Measurements from ENCODE around the gene PITPNC1. TPM values are rescaled to one million over a fixed set of nuclear protein-coding genes. Genes with fewer than 3 reads are reported as not detected.

PITPNC1 gene
- total RNA-seq, 1 donor from 2014 or later, result 19.3 TPM

DNA sequence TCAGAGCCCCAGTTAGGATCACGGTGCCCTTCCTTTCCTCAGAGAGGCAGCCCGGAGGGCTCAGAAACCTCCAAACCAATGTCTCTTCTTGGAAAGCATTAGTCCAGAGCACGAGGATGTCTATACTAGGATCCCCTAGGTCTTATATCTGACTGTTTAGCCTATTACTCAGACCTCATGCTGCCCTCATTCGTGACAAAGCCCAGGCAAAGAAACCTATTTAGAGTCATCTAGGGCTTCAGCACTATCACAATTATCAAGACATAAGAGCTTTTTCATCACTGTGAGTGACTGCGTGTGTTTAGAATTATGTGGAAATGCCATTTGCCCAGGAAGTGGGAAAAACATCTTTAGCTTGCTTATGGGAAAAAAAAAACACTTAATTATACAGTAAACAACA is 180.8 kb downstream of the PITPNC1 start:
- DNase-seq (no peak), ATAC-seq (ENCODE audit: low read depth) (no peak)
- Mint-ChIP-seq H3K27ac (no peak overlapping the region), H3K9me3 (peaks cover 7% of the 10 kb centered on the region), H3K4me1 (no peaks in the 10 kb centered on the region), H3K36me3 (ENCODE audit: low read depth) (peaks cover 7% of the 10 kb centered on the region), H3K4me3 (no peak overlapping the region), H3K27me3 (no peaks in the 10 kb centered on the region)
- POLR2A ChIA-PET, result interaction anchor here (0.6 kb wide), 1 partner anchor 132 kb away, joined by 3 read pairs; no protein-coding TSS in a partner anchor
- TF ChIP-seq, protein P1, sequence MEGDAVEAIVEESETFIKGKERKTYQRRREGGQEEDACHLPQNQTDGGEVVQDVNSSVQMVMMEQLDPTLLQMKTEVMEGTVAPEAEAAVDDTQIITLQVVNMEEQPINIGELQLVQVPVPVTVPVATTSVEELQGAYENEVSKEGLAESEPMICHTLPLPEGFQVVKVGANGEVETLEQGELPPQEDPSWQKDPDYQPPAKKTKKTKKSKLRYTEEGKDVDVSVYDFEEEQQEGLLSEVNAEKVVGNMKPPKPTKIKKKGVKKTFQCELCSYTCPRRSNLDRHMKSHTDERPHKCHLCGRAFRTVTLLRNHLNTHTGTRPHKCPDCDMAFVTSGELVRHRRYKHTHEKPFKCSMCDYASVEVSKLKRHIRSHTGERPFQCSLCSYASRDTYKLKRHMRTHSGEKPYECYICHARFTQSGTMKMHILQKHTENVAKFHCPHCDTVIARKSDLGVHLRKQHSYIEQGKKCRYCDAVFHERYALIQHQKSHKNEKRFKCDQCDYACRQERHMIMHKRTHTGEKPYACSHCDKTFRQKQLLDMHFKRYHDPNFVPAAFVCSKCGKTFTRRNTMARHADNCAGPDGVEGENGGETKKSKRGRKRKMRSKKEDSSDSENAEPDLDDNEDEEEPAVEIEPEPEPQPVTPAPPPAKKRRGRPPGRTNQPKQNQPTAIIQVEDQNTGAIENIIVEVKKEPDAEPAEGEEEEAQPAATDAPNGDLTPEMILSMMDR (IDR thresholded peaks at IDR 0.05), result no peak
- intact Hi-C loops (cut with micrococcal nuclease), result no loop called here
- CTCF ChIA-PET, result no interaction called here

DNA sequence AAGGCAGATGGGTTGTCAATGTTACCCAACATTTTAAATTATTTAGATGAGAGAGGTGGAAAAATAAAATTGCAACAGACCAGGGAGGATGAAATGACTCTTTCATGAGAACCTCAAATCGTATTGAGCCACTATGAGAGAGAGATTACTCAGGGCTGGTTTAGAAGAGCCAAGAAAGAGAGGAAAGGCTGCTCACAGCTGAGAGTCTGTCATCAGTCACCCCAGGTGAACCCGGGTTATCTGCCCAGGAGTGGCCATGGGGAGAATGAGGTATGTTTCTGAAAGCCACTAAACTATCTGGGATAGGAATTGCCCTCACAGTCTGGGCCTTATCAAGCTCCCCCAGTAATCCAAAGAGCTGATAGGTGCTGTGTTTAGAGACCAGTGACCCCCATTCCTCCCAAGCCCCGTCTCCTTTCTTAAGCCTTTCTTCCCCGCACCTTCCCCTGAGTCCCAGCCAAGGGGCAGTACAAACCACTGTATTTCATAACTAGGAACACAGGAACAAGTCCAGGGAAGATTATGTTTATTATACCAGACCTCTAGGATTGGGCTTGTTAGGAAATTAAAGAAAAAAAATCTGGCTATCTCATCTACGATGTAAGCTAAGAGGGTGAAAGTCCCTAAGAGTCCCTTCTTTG is 181.8 kb downstream of the PITPNC1 start:
- Mint-ChIP-seq H3K27ac (no peak overlapping the region), H3K9me3 (peaks cover 7% of the 10 kb centered on the region), H3K4me3 (no peak overlapping the region), H3K36me3 (ENCODE audit: low read depth) (peaks cover 7% of the 10 kb centered on the region), H3K27me3 (no peaks in the 10 kb centered on the region), H3K4me1 (no peaks in the 10 kb centered on the region)
- TF ChIP-seq, protein P1 (IDR thresholded peaks at IDR 0.05), result no peak
- no peak for ATAC-seq (ENCODE audit: low read depth)
- CTCF ChIA-PET, result interaction anchor here (1.0 to 2.2 kb wide), 4 partner anchors 10 to 129 kb away, joined by 3 to 7 read pairs (median 6); no protein-coding TSS in a partner anchor
- intact Hi-C loops (cut with micrococcal nuclease), result loop anchor here (1.0 kb wide), 2 partner anchors 44 to 130 kb away; no protein-coding TSS in a partner anchor
- no peak for DNase-seq
- POLR2A ChIA-PET, result no interaction called here

DNA sequence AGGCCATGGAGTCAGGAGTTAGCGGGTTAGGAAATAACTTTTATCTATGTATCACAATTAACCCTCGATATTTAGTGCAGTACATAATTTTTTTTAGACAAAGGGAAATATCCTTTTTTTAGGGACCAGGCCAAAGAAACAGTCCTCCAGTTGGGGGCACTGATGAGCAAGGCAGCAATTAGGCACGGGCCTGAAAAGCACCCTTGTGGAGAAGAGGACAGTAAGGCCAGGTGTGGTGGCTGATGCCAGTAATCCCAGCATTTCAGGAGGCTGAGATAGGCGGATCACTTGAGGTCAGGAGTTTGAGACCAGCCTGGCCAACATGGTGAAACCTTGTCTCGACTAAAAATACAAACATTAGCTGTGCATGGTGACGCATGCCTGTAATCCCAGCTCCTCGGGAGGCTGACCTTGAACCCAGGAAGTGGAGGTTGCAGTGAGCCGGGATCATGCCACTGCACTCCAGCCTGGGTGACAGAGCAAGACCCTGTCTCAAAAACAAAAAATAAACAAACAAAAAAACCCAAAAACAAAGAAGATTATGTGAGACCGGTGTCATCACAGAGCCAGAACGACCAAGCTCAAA is 182.4 kb downstream of the PITPNC1 start:
- DNase-seq (no peak), ATAC-seq (ENCODE audit: low read depth) (no peak)
- no peaks in the 10 kb centered on the region for H3K27me3 Mint-ChIP-seq
- peaks cover 7% of the 10 kb centered on the region for H3K9me3 Mint-ChIP-seq
- TF ChIP-seq, protein P1 (IDR thresholded peaks at IDR 0.05), result no peak
- intact Hi-C loops (cut with micrococcal nuclease), result loop anchor here (1.0 kb wide), 2 partner anchors 44 to 130 kb away; no protein-coding TSS in a partner anchor
- POLR2A ChIA-PET, result interaction anchor here (1.1 kb wide), 1 partner anchor 15 kb away, joined by 4 read pairs; no protein-coding TSS in a partner anchor
- no peak overlapping the region for H3K27ac Mint-ChIP-seq
- CTCF ChIA-PET, result interaction anchor here (1.0 to 2.2 kb wide), 6 partner anchors 10 to 130 kb away, joined by 3 to 7 read pairs (median 5); no protein-coding TSS in a partner anchor
- H3K4me3 Mint-ChIP-seq, result no peak overlapping the region
- H3K36me3 Mint-ChIP-seq (ENCODE audit: low read depth), result peaks cover 7% of the 10 kb centered on the region
- H3K4me1 Mint-ChIP-seq, result no peaks in the 10 kb centered on the region

DNA sequence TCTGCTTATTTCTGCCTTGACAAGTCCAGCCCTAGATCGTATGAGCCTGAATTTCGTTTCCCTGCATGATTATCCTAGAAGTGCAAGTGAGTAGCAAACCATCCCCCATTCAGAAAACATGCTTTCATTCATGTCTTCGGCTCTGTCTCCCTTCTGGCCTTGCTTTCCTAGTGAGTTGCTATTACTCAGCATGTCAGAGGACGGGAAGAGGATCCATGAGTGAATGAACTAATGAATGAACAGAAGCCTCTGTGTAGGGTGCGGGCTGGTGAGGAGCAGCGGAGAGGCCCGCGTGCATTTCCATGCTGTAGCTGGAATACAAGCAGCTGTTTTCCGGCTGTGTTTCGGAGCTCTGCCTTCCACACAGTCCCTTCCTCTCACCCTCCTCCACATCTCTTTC is 184.9 kb downstream of the PITPNC1 start:
- Mint-ChIP-seq H3K27me3 (no peaks in the 10 kb centered on the region), H3K9me3 (no peaks in the 10 kb centered on the region), H3K27ac (no peak overlapping the region), H3K4me1 (no peaks in the 10 kb centered on the region), H3K4me3 (no peak overlapping the region), H3K36me3 (ENCODE audit: low read depth) (peaks cover under 1% of the 10 kb centered on the region)
- POLR2A ChIA-PET, result interaction anchor here (0.6 kb wide), 1 partner anchor 18 kb away, joined by 8 read pairs; no protein-coding TSS in a partner anchor
- DNase-seq, result no peak
- CTCF ChIA-PET, result no interaction called here
- intact Hi-C loops (cut with micrococcal nuclease), result no loop called here
- TF ChIP-seq, protein P1 (IDR thresholded peaks at IDR 0.05), result no peak
- no peak for ATAC-seq (ENCODE audit: low read depth)

DNA sequence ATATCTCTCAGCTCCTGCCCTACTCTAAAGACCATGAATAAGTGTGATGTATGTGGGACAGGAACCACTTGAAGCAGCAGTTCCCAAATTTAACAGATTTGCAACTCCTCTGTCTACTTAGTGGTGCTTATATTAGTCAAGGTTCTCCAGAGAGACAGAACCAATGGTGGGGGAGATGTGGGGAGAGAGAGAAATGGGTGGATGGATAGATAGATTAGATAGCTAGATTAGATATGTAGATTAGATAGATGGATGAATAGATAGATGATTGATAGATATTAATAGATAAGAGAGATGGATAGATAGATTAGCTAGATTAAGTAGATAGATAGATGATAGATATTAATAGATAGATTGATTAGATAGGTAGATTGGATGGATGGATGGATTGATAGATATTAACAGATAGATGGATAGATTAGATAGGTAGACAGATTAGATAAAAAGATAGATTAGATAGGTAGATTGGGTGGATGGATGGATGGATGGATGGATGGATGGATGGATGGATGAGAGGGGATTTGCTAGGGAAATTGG is 186.7 kb downstream of the PITPNC1 start:
- no peak for ATAC-seq (ENCODE audit: low read depth)
- Mint-ChIP-seq H3K27ac (no peak overlapping the region), H3K9me3 (no peaks in the 10 kb centered on the region), H3K4me1 (peaks cover 2% of the 10 kb centered on the region), H3K27me3 (no peaks in the 10 kb centered on the region), H3K36me3 (ENCODE audit: low read depth) (no peaks in the 10 kb centered on the region), H3K4me3 (no peak overlapping the region)
- ChIA-PET POLR2A (no interaction called here), CTCF (no interaction called here)
- DNase-seq, result no peak
- TF ChIP-seq, protein P1 (IDR thresholded peaks at IDR 0.05), result no peak
- intact Hi-C loops (cut with micrococcal nuclease), result no loop called here
